NCI-H510A treated with DMSO at 0.1 percent for 48 hours (cell line): ENCODE results near the gene EXOC7.
"Not testable (repeated sequence)": the region's sequence is repeated elsewhere in the genome, so short reads cannot be mapped to it uniquely, and the experiment has no call there.

Experiments
- DNase-seq: peaks from one replicate; lab custom pipeline; 2025; lab: John Stamatoyannopoulos, UW

Gene EXOC7

DNA sequence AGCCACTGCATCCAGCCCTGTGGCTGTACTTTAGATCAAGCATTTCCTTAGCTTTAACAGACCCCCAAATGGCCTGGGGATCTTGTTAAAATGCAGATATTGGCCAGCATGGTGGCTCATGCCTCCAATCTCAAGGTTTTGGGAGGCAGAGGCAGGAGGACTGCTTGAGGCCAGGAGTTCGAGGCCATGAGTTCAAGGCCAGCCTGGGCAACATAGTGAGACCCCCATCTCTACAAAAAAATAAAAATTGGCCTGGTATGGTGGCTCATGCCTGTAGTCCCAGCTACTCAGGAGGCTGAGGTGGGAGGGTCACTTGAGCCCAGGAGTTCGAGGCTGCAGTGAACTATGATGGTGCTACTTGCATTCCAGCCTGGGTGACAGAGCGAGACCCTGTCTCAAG, 60.7 kb downstream of the EXOC7 start:
- not testable (repeated sequence) for DNase-seq

DNA sequence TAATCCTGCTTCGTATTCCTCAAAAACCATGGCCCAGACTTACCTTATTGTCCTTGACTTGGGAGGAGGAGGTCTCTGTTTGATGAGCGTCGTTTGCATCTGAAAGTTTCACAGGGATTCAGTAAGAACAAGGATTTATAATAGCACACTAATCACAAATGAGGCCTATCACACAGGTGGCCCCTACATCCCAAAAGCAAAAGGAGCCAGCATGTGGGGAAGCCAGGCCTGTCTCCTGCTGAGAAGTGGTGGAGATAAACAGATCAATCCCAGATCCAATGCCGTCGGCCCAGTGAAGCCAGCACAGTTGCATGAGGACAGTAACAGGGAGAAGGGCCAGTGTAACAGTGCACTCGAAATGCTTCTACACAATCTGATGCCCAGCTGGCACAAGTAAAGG, 63.2 kb downstream of the EXOC7 start:
- no peak for DNase-seq

DNA sequence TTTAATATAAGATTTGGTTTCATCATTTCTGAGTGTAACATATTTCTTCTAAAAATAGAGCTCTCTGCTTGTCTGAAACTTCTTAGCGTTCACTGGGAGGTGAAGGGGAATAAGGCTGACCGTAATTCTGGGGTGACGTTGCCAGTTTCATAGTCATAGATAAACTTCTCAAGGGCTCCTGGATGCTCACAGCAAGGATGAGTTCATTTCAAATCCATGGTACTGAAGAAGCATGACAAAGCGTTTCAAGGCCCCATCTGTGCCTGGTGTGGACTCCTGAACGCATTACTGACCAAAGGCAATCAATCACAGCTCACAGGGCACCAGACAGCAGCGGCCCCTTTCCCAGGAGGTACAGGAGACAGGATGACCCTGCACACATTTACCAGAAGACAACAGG, 64.5 kb downstream of the EXOC7 start:
- DNase-seq = no peak

DNA sequence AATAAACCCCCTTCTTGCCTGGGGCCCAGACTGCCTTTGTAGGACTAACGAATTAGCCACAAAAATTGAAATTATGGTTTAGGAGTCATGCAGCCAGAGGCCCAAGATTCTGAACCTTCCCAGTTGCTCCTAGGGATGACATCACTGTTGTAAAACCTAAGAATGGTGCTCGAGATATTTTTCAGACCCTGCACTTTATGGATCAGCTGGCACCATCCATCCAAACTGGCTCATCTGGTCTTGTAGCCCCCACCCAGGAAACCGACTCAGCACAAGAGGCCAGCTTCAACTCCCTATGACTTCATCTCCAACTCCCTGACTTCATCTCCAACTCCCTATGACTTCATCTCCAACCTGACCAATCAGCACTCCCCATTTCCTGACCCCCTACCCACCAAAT, 65.5 kb downstream of the EXOC7 start:
- DNase-seq = no peak

DNA sequence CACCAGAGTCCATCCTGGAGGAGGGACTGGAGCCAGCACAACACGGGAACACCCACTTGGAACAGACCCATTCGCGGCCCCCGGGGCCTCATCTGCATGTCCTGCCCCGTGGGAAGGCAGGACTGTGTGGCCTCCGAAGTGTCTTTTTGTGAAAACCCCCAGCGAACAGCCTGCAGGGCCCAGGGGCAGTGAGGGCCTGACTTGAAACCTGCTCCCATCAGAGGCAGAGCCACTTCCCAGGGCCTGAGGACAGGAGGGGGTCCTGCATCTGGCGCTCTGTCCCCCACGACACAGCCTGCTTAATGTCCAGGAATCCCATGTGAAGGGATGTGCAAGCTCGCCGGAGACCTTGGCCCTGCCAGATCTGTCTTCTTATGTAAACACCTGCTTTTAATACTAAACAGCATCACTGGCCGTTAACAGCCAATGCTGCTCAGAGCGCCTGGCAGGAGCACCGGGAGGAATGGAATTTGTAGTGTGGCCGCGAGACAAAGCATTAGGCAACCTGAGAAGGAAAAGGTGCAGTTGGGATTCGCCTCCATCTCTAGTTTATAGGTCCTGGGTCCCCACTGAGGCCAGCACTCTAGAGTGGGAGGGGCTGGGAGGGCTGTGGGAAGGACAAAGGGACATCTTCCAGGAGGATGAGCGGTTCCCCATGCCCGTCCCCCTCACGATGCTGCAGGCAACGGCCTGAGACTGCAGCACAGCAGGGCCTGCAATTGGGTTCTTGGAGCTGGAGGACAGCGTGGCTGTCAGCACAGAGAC, 66.9 kb downstream of the EXOC7 start:
- no peak for DNase-seq

DNA sequence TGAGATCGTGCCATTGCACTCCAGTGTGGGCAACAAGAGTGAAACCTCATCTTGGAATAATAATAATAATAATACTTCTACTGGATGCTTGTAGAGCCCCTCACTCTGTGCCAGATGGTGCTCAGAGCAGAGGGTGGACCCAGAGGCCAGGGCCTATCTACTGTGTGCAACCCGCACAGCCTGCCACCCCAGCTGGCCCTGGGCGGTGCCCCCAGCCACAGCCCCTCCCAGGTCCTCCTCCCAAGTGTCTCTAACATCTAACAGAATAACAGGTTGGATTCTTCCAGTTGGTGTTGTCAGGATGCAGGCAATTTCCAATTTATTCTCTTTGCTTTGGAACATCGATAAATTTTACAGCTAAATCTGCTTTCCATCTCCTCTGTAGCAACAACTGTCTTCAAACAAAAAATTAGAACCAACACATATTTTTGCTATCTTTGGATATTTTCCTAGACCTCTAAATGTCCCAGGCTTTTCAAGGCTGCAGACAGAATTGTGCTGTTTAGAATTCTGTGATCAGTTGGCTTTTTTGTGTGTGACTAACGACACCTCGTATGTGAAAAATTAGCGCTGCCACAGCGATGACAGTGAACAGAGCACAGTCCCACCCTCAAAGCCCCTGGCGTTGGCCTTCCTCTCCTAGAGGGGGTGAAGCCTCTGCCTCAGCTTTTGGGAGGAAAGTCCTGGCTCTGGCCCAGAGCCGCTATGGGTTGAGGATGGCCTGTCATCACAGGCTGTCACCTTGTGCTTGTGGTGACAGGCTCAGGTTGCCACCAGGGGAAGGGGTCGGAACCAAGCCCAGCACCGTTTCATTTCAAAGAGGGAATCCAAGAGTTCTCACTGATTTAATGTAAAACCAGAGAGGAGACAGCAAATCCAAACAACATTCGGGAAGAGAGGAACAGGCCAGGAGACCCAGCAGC, 68.9 kb downstream of the EXOC7 start:
- no peak for DNase-seq

DNA sequence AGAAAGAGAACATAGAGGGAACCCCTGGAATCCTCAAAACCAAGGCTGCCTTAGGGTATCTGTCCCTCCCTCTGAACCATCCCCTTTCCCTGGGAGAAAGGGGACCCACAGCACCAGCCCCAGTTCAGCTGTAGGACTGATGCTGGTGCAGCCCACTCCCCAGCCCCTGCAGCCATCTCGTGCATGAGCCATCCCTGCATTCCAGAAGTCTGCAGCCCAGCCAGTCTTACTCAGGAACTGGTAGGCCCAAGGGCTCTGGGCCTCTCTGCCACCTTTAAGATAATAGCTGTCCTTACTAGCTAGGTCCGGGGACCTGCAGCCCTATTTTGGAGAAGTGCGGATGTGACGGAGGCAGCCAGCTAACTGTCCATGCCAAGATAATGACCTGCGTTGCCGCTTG, 70.4 kb downstream of the EXOC7 start:
- DNase-seq = no peak

DNA sequence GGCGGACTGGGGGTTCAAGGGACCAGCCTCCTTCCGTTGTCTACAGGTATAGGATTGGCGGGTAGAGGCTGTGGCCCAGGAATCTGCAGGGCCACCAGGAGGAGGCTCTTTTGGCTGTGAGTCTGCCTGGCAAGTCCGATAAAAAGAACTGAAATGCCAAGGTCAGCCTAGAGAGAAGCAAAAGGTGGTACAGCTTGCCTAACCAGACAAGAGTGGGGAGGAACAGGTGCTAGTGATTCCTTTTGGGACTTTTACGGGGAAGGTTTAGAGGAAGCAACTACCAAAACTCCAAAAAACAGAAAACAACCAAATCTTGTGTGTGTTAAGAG, 70.8 kb downstream of the EXOC7 start:
- no peak for DNase-seq

DNA sequence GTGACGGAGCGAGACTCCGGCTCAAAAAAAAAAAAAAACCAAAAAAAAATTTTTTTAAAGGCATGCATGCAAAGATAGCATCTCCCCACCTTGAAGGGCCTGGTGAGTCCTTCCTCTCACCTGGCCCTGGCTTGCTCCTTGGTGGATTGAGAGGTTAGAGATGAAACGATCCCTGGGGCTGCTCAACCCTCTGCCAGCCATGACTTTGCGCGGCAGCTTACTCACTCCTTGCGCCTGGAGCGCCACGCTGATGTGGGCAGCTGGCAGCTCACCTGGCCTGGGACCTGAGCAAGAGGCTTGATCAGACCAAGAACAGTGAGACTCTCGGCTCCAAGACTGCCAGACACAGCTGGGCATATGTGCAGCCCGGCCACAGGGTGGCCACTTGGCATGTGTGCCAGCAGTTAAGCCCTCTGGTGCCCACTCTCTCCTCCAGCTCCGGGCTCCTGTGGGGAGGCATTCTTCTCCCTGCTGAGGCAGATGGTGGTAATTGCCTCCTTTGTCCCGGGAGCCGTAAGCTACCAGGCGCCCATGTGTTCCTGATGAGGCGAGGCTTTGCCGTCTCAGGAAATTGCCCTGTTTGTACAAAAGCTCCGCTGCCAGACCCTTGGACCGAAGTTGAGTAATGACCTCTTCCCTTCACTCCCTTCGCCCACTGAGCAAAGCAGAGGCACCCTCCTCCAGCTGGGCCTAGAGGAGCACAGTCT, 71.4 kb downstream of the EXOC7 start:
- DNase-seq = no peak
